GM19467 (cell line): ENCODE results near the gene FER.
"Not testable (repeated sequence)": the region's sequence is repeated elsewhere in the genome, so short reads cannot be mapped to it uniquely, and the experiment has no call there.

Experiments used
- ATAC-seq: cut with Tn5 transposase; IDR thresholded peaks from one replicate; pipeline ENCODE4 v1.9.1; 2021; ENCODE audit warnings: mild to moderate bottlenecking, moderate library complexity; ENCODE audit not compliant: unreplicated experiment

FER gene

GRCh38 chr5:108747774-108748400, at the start of gene FER:
TSS of gene FER (plus strand) at chr5:108747897. CDS start at chr5:108798183, 50,286 bp downstream.
- ATAC-seq: peak; percentile 24

- ATAC-seq: not testable (repeated sequence)
Observed at GRCh38 chr5:108700388-108700787, 47.3 kb upstream of the FER start.

GRCh38 chr5:108700930-108701329, 46.8 kb upstream of the FER start:
- no peak for ATAC-seq

GRCh38 chr5:108702546-108702945, 45.2 kb upstream of the FER start:
- ATAC-seq: no peak

GRCh38 chr5:108703313-108703712, 44.4 kb upstream of the FER start:
- no peak for ATAC-seq

GRCh38 chr5:108707141-108707540, 40.6 kb upstream of the FER start:
- ATAC-seq: no peak

- no peak for ATAC-seq
Observed at GRCh38 chr5:108711898-108712297, 35.8 kb upstream of the FER start.

- ATAC-seq: no peak
Observed at GRCh38 chr5:108715408-108715807, 32.3 kb upstream of the FER start.

- ATAC-seq: peak; percentile 76
Observed at GRCh38 chr5:108720391-108720790, 27.3 kb upstream of the FER start.

- no peak for ATAC-seq
Observed at GRCh38 chr5:108726446-108727235, 21.1 kb upstream of the FER start.

GRCh38 chr5:108727236-108727650, 20.5 kb upstream of the FER start:
- no peak for ATAC-seq

GRCh38 chr5:108727651-108728565, 19.8 kb upstream of the FER start:
- peak; percentile 76 for ATAC-seq

GRCh38 chr5:108728566-108729241, 19.0 kb upstream of the FER start:
- ATAC-seq: peak; percentile 26

- no peak for ATAC-seq
Observed at GRCh38 chr5:108729242-108729615, 18.5 kb upstream of the FER start.

- peak; percentile 38 for ATAC-seq
Observed at GRCh38 chr5:108730617-108731340, 16.9 kb upstream of the FER start.

- ATAC-seq: no peak
Observed at GRCh38 chr5:108735790-108736189, 11.9 kb upstream of the FER start.

GRCh38 chr5:108736855-108737254, 10.8 kb upstream of the FER start:
- no peak for ATAC-seq

- no peak for ATAC-seq
Observed at GRCh38 chr5:108739376-108739775, 8.3 kb upstream of the FER start.

GRCh38 chr5:108739906-108740305, 7.8 kb upstream of the FER start:
- no peak for ATAC-seq

GRCh38 chr5:108743319-108743718, 4.4 kb upstream of the FER start:
- ATAC-seq: no peak
